Pancreas (tissue), 10 donors: Measurements from ENCODE around the gene MRPL54. TPM values are rescaled to one million over a fixed set of nuclear protein-coding genes. Genes with fewer than 3 reads are reported as not detected.

ENCODE experiments used
- ATAC-seq, 4 donors: fragments of 200-7000 bp; cut with Tn5 transposase; one replicate each; pipeline versions ENCODE4 v1.8.0 to v1.9.1; 2020; ENCODE audit warnings: mild to moderate bottlenecking in 4 of 4, moderate library complexity in 4 of 4
- DNase-seq, 6 donors: peaks; one replicate each; pipeline ENCODE4 v3.0.0-alpha.2; 2020
- FAIRE-seq: peaks from 2 replicates; lab custom pipeline; 2012; peaks lifted over from hg19 to GRCh38; lab: Jason Lieb, UNC
- H3K27ac ChIP-seq, 4 donors: fragments of 200-600 bp; sonication (generic); 1 replicate in 3 of 4; 2 replicates in 1 of 4; pipeline versions ENCODE4 v1.5.0 to v1.8.0; 2020
- H3K27me3 ChIP-seq, 4 donors: fragments of 200-600 bp; one replicate each; pipeline ENCODE4 v1.8.0; 2021
- H3K36me3 ChIP-seq, 3 donors: fragments of 200-600 bp; sonication (generic) in 1 of 3; one replicate each; pipeline versions ENCODE4 v1.5.0 to v1.8.0; 2020 to 2021
- H3K4me1 ChIP-seq, 3 donors: fragments of 200-600 bp; one replicate each; pipeline ENCODE4 v1.8.0; 2021
- H3K4me3 ChIP-seq, 4 donors: fragments of 200-600 bp; sonication (generic) in 2 of 4; one replicate each; pipeline versions ENCODE4 v1.5.0 to v1.8.0; 2020 to 2021
- H3K9me3 ChIP-seq, 4 donors: fragments of 200-600 bp; one replicate each; pipeline ENCODE4 v1.8.0; 2021
- WGBS, 2 donors: extraction: QIAGEN DNeasy Blood & Tissue Kit; methylation state at CpG; one replicate each; pipeline ENCODE4 v1.1.7; 2013; 5-methylcytosine and 5-hydroxymethylcytosine counted together
- intact Hi-C, 3 donors: fragments of 100-400 bp; cut with DNase I; formaldehyde crosslinking; loops; one replicate each; pipeline versions ENCODE4 v1.11.1 to v1.14.2; 2022
- polyA plus RNA-seq, 2 donors: library from polyadenylated mRNA; stranded (reverse); fragments of 200-250 nt; gene quantifications; one replicate each; pipeline ENCODE4 v1.2.3, GENCODE V29; 2013
- total RNA-seq, 6 donors: library from RNA; stranded (reverse); fragmentation: NEBNext Ultra II Directional in 4 of 6; extraction: Animal tissue kit (Norgen Biotek cat#: 25700) in 4 of 6; gene quantifications; one replicate each; pipeline versions ENCODE4 v1.2.1 to v1.2.4, GENCODE V29; 2021 to 2023
- TF ChIP-seq, protein P1 (sequence below), 4 donors: fragments of 200-600 bp; sonication (generic) in 3 of 4; IDR thresholded peaks; one replicate each; pipeline versions ENCODE4 v1.5.0 to v1.8.0; 2021; ENCODE audit warnings: antibody characterized with exemption in 4 of 4
- donor health status: healthy with polysubstance abuse.
- donor health status: DM: no; HTN: no; CAD: no; lungs with moderate emphysema.
- donor health status: DM: no; HTN: no; CAD: no.
- donor health status: control.
- donor health status: control.
- donor health status: Bipolar disorder and iron deficiency.
- donor health status: DM: yes; HTN: yes; CAD: no.
- donor health status: DM: no; HTN: no; CAD: no.
- donor health status: DM: no; HTN: no; CAD: no.
- donor health status: DM: yes; HTN: yes; CAD: no.

The MRPL54 gene
- total and polyA plus RNA-seq, 8 donors: 30.0 to 104 (median 38.3) TPM

DNA sequence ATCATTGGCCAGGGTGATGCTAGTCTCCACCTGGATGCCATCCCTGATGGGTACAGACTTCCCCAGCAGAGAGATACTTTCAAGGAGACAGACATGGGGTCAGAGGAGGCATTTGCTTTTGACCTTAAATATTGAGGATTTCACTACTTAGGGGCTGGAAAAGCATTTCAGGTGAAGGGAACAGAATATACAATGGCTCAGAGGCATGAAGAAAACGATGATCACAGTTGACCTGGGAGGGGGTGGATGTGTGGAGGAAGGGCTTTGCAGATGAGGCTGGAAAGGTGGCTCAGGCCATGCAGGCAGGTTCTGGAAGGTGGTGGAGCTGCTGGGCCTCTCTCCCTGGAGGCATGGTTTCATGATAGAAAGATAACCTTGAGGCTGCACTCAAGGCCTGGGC lies 19.8 kb downstream of the MRPL54 start:
- FAIRE-seq: no peak
- 93 to 100% methylated on average over 1 of the region's 1 CpG for WGBS, 2 donors
- Histone ChIP-seq H3K36me3 (no peaks in the 10 kb centered on the region), H3K27ac (no peak overlapping the region), H3K9me3 (peaks cover 0 to 4% (median 0%) of the 10 kb centered on the region in 4 donors), H3K4me1 (no peaks in the 10 kb centered on the region), H3K4me3 (no peak overlapping the region), H3K27me3 (no peaks in the 10 kb centered on the region)
- no peak for DNase-seq
- intact Hi-C loops: no loop called here
- TF ChIP-seq, protein P1, sequence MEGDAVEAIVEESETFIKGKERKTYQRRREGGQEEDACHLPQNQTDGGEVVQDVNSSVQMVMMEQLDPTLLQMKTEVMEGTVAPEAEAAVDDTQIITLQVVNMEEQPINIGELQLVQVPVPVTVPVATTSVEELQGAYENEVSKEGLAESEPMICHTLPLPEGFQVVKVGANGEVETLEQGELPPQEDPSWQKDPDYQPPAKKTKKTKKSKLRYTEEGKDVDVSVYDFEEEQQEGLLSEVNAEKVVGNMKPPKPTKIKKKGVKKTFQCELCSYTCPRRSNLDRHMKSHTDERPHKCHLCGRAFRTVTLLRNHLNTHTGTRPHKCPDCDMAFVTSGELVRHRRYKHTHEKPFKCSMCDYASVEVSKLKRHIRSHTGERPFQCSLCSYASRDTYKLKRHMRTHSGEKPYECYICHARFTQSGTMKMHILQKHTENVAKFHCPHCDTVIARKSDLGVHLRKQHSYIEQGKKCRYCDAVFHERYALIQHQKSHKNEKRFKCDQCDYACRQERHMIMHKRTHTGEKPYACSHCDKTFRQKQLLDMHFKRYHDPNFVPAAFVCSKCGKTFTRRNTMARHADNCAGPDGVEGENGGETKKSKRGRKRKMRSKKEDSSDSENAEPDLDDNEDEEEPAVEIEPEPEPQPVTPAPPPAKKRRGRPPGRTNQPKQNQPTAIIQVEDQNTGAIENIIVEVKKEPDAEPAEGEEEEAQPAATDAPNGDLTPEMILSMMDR (IDR thresholded peaks at IDR 0.05): no peak
- no peak for ATAC-seq

DNA sequence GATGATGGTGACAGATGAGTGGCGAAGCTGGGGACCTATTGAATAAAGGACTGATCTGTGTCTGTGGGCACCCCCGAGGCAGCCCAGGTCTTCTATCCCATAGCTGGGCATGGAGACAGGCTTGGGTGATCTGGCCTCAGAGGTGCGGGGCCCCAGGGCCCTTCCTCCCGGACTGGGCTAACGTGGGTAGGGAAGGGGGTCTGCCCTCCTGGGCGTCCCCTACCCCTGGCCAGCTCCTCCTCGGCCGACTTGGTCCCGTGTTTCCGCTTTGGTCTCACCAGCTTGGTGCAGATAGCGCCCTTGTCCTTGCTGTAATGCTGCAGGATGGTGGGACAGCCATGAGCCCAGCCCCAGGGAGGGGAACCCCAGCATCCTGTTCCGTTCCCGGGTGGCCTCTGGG lies 20.4 kb downstream of the MRPL54 start:
- H3K9me3 ChIP-seq: peaks cover 0 to 4% (median 0%) of the 10 kb centered on the region in 4 donors
- intact Hi-C loops: no loop called here
- no peaks in the 10 kb centered on the region for H3K27me3 ChIP-seq
- H3K27ac ChIP-seq: no peak overlapping the region
- FAIRE-seq (no peak), DNase-seq (no peak), ATAC-seq (no peak)
- 87 to 90% methylated on average over 12 to 13 of the region's 13 CpGs for WGBS, 2 donors
- no peaks in the 10 kb centered on the region for H3K36me3 ChIP-seq
- no peaks in the 10 kb centered on the region for H3K4me1 ChIP-seq
- TF ChIP-seq, protein P1 (IDR thresholded peaks at IDR 0.05): no peak
- no peak overlapping the region for H3K4me3 ChIP-seq

DNA sequence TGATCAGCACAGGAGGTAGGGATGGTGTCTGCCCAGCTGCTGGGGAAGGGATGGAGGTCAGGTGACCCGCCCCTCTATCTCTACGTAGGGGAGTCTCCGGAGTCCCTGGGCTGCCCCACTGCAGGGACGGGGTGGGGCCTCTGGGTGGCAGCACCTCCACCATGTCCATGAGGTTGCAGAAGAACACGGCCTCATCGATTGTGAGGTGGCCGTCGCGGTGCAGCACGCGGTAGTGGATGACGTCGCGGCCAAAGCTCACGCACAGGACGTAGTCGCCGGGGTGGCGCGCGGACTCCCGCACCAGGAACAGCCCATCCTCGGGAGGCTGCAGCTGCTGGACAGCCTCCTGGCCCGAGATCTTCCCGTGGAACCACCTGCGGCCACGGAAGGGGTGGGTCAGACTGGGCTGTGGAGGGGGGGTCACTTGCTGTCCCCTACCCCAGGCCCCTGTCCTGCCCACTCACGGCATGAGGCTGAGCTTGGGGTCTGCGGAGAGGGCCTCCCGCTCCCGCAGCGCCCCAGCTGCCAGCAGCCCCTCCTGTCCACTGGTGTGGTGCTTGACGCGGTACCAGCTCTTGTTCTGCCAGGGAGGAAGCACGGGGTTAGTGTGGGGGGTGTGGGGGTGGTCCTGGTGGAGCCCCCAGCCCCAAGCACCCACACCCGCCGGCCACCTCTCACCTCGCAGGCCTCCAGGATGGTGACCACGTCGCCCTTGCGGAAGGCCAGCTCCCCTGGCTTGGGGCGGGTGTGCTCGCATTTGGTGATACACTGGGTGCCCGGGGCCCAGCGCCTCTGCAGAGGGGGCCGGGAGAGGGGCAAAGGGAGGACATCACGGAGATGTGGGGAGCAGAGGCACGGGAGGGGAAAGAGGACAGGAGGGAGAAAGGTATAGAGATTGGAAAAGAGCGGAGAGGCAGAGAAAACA lies 21.4 kb downstream of the MRPL54 start:
- no peak for FAIRE-seq
- DNase-seq: no peak
- no peaks in the 10 kb centered on the region for H3K27me3 ChIP-seq
- no peak overlapping the region for H3K4me3 ChIP-seq
- H3K27ac ChIP-seq: no peak overlapping the region
- peaks cover 0 to 4% (median 0%) of the 10 kb centered on the region in 4 donors for H3K9me3 ChIP-seq
- H3K4me1 ChIP-seq: no peaks in the 10 kb centered on the region
- TF ChIP-seq, protein P1 (IDR thresholded peaks at IDR 0.05): no peak
- intact Hi-C loops: no loop called here
- no peaks in the 10 kb centered on the region for H3K36me3 ChIP-seq
- peak in 1 of 4 donors; percentile 14 for ATAC-seq
- WGBS, 2 donors: 75 to 79% methylated on average over 48 to 49 of the region's 49 CpGs

DNA sequence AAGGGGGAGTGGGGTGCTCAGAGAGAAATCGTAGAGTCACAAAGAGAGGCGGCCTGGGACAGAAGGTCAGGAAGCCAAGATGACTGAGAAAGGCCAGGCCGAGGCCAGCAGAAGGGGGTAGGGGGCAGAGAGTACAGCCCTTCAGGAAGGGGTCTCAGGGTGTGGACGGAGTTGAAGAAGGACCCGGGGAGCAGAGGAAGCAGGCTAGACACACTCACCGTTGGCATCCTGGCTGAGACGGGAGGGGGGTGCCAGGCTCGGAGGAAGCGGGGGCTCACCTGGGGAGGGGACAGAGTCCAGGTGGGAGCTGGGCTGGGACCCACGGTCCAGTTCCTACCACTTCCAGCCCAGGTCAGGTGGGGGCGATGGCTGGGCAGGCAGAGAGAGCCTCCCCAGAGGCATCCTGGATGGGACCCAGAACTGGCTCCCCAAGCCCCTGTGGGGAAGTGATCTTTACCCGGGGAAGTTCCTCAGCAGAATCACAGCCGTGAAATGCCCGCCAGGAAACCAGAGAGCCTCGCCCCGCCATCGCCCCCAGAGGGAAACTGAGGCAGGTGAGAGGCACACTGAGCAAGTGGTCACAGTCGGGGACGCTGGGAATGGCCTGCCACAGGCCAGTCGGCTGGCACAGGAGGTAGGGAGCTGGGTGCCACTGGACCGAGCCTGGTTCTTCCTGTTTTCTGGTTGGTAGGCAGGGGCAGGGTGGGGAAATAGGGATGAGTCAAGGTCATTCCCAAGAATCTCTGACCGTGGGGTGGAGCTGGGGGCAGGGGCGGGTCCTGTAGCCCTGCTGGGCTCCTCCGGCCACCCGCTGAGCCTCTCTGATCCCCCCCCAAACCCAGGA lies 22.3 kb downstream of the MRPL54 start:
- Histone ChIP-seq H3K27me3 (no peaks in the 10 kb centered on the region), H3K36me3 (no peaks in the 10 kb centered on the region), H3K9me3 (peaks cover 0 to 4% (median 0%) of the 10 kb centered on the region in 4 donors), H3K27ac (no peak overlapping the region), H3K4me1 (no peaks in the 10 kb centered on the region), H3K4me3 (peak overlapping the region in 1 of 4 donors; percentile 38)
- FAIRE-seq (no peak), ATAC-seq (peak in 2 of 4 donors; percentile 15 to 33), DNase-seq (no peak)
- 26 to 33% methylated on average over 22 to 25 of the region's 25 CpGs for WGBS, 2 donors
- TF ChIP-seq, protein P1 (IDR thresholded peaks at IDR 0.05): no peak
- intact Hi-C loops: no loop called here
